SK-N-SH treated with all-trans-retinoic acid at 6 μM for 48 hours (cell line): ENCODE results near the gene MAGEC2.

Source experiments
- ATAC-seq: fragments of 200-7000 bp; cut with Tn5 transposase; 3 replicates; pipeline ENCODE4 v1.9.1; 2020; ENCODE audit warnings: mild to moderate bottlenecking, moderate library complexity
- ARNTL ChIP-seq: fragments of 450-650 bp; formaldehyde crosslinking; IDR thresholded peaks from 2 replicates; pipeline ENCODE4 v1.5.0; 2020; ENCODE audit warnings: low read depth, mild to moderate bottlenecking, moderate library complexity, borderline replicate concordance
- BACH2 ChIP-seq: fragments of 250-450 bp; sonication (Bioruptor Pico); IDR thresholded peaks from 2 replicates; pipeline ENCODE4 v1.9.0; 2021; ENCODE audit warnings: mild to moderate bottlenecking, borderline replicate concordance
- CSDC2 ChIP-seq: fragments of 250-450 bp; sonication (Bioruptor Pico); IDR thresholded peaks from 2 replicates; pipeline ENCODE4 v1.5.0; 2020; ENCODE audit warnings: mild to moderate bottlenecking, moderate library complexity
- CSRNP3 ChIP-seq: fragments of 250-450 bp; sonication (Bioruptor Pico); IDR thresholded peaks from 2 replicates; pipeline ENCODE4 v1.5.1; 2021; ENCODE audit warnings: mild to moderate bottlenecking, moderate library complexity
- ESRRG ChIP-seq: fragments of 250-450 bp; sonication (Bioruptor Pico); IDR thresholded peaks from 2 replicates; pipeline ENCODE4 v1.6.1; 2021; ENCODE audit warnings: mild to moderate bottlenecking
- GLIS3 ChIP-seq: fragments of 250-450 bp; sonication (Bioruptor Pico); IDR thresholded peaks from 2 replicates; pipeline ENCODE4 v1.5.0; 2020; ENCODE audit warnings: mild to moderate bottlenecking, moderate library complexity
- ISL1 ChIP-seq: fragments of 250-450 bp; sonication (Bioruptor Pico); IDR thresholded peaks from 2 replicates; pipeline ENCODE4 v2.1.2; 2022; ENCODE audit warnings: mild to moderate bottlenecking, moderate library complexity
- OSR1 ChIP-seq: fragments of 250-450 bp; sonication (Bioruptor Pico); IDR thresholded peaks from 2 replicates; pipeline ENCODE4 v1.8.0; 2022; ENCODE audit warnings: moderate library complexity, mild to moderate bottlenecking, inconsistent platforms
- PATZ1 ChIP-seq: fragments of 250-450 bp; sonication (Bioruptor Pico); IDR thresholded peaks from 2 replicates; pipeline ENCODE4 v1.8.0; 2020; ENCODE audit warnings: mild to moderate bottlenecking, moderate library complexity, borderline replicate concordance
- POU6F1 ChIP-seq: fragments of 250-450 bp; sonication (Bioruptor Pico); IDR thresholded peaks from 2 replicates; pipeline ENCODE4 v1.8.0; 2021; ENCODE audit warnings: low read depth, mild to moderate bottlenecking, moderate library complexity, borderline replicate concordance
- PPARA ChIP-seq: fragments of 250-450 bp; sonication (Bioruptor Pico); IDR thresholded peaks from 2 replicates; pipeline ENCODE4 v1.5.0; 2020; ENCODE audit warnings: mild to moderate bottlenecking, borderline replicate concordance
- RARB ChIP-seq: fragments of 250-450 bp; sonication (Bioruptor Pico); IDR thresholded peaks from 2 replicates; pipeline ENCODE4 v1.8.0; 2021; ENCODE audit warnings: mild to moderate bottlenecking, moderate library complexity
- SNAI2 ChIP-seq: fragments of 250-450 bp; sonication (Bioruptor Pico); IDR thresholded peaks from 2 replicates; pipeline ENCODE4 v1.5.0; 2020; ENCODE audit warnings: mild to moderate bottlenecking, moderate library complexity
- TCF4 ChIP-seq: fragments of 250-450 bp; sonication (Bioruptor Pico); IDR thresholded peaks from 2 replicates; pipeline ENCODE4 v1.8.0; 2021; ENCODE audit warnings: mild to moderate bottlenecking, moderate library complexity, borderline replicate concordance
- TOX ChIP-seq: fragments of 250-450 bp; sonication (Bioruptor Pico); IDR thresholded peaks from 2 replicates; pipeline ENCODE4 v1.8.0; 2021; ENCODE audit warnings: mild to moderate bottlenecking, moderate library complexity, borderline replicate concordance
- ZC3H10 ChIP-seq: fragments of 250-450 bp; sonication (Bioruptor Pico); IDR thresholded peaks from 2 replicates; pipeline ENCODE4 v1.5.1; 2021; ENCODE audit warnings: mild to moderate bottlenecking, moderate library complexity
- ZFP3 ChIP-seq: fragments of 250-450 bp; sonication (Bioruptor Pico); IDR thresholded peaks from 2 replicates; pipeline ENCODE4 v1.5.0; 2020; ENCODE audit warnings: mild to moderate bottlenecking, moderate library complexity
- ZFP30 ChIP-seq: fragments of 450-650 bp; formaldehyde crosslinking; IDR thresholded peaks from 2 replicates; pipeline ENCODE4 v1.5.0; 2022; ENCODE audit warnings: mild to moderate bottlenecking, moderate library complexity
- ZNF565 ChIP-seq: fragments of 450-650 bp; formaldehyde crosslinking; conservative IDR thresholded peaks from 2 replicates; pipeline ENCODE4 v1.5.0; 2020; ENCODE audit warnings: low read depth, mild to moderate bottlenecking, moderate library complexity
- ZNF70 ChIP-seq: fragments of 450-650 bp; formaldehyde crosslinking; IDR thresholded peaks from 2 replicates; pipeline ENCODE4 v1.5.0; 2020; ENCODE audit warnings: mild to moderate bottlenecking, moderate library complexity
- ZNF8 ChIP-seq: fragments of 450-650 bp; formaldehyde crosslinking; IDR thresholded peaks from 2 replicates; pipeline ENCODE4 v1.5.0; 2020; ENCODE audit warnings: mild to moderate bottlenecking, moderate library complexity
- TF ChIP-seq, protein P1 (sequence below): fragments of 250-450 bp; sonication (Bioruptor Pico); IDR thresholded peaks from 2 replicates; pipeline ENCODE4 v1.5.1; 2020; ENCODE audit warnings: low read depth, mild to moderate bottlenecking, moderate library complexity
- TF ChIP-seq, protein P2 (sequence below): fragments of 250-450 bp; sonication (Bioruptor Pico); IDR thresholded peaks from 2 replicates; pipeline ENCODE4 v1.5.0; 2020; ENCODE audit warnings: mild to moderate bottlenecking, moderate library complexity

Gene MAGEC2

DNA sequence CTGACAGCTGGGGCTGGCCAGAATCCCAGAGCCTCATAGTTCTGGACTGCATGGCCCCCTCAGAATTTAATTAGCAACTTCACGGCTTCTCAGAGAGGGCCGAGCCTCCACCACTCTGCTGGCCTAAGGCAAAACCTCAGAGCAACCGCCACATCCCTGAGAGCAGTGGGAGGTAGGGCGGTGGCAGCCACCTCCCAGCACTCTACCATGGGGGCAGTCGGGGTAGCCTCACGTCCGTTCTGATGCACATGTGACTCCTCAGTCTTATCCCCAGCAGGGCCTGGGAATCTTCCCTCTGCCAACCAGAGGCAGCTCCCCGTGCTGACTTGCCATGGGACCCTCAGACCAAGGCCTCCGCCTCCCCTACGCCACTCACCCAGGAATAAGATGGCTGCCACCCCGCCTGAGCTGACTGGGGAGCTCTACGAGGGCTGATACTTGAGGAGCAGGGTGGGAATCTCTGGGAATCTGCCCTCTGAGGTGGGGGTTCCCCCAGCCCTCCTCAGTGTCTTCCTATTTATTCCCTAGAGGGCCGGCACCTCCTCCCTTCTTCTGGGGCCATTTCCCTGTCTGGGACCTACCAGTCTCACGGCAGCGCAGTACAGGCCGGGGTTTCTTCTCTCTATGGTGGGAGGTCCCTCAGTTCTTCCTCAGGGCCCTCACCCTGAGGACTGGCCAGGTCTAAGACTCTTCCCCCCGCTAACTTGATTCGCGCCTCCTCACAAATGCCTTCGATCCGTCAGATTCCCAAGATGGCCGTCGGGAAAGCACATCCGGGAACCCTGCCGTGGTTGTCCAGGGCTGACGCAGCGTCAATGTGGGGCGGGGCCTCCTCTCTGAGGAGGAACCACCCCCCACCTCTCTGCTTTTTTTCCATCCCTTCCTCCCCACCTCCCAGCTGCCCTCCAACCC lies at the start of gene MAGEC2:
MAGEC2 (minus strand) TSS at position 769 of the 912 bp plus-strand sequence. CDS start 1,303 bp downstream, outside the sequence.
- no peak for TF ChIP-seq ISL1 (CRISPR knock-in tag)
- no peak for TF ChIP-seq TCF4
- no peak for TF ChIP-seq ZNF8 (CRISPR knock-in tag)
- TF ChIP-seq PPARA (CRISPR knock-in tag) = no peak
- no peak for TF ChIP-seq ZC3H10 (CRISPR knock-in tag)
- TF ChIP-seq ESRRG (CRISPR knock-in tag) = no peak
- TF ChIP-seq ZFP3 (CRISPR knock-in tag) = no peak
- TF ChIP-seq CSRNP3 (CRISPR knock-in tag) = no peak
- no peak for TF ChIP-seq CSDC2
- no peak for TF ChIP-seq TOX (CRISPR knock-in tag)
- no peak for TF ChIP-seq SNAI2 (CRISPR knock-in tag)
- TF ChIP-seq ARNTL = no peak
- no peak for TF ChIP-seq GLIS3 (CRISPR knock-in tag)
- TF ChIP-seq RARB = no peak
- TF ChIP-seq, protein P1, sequence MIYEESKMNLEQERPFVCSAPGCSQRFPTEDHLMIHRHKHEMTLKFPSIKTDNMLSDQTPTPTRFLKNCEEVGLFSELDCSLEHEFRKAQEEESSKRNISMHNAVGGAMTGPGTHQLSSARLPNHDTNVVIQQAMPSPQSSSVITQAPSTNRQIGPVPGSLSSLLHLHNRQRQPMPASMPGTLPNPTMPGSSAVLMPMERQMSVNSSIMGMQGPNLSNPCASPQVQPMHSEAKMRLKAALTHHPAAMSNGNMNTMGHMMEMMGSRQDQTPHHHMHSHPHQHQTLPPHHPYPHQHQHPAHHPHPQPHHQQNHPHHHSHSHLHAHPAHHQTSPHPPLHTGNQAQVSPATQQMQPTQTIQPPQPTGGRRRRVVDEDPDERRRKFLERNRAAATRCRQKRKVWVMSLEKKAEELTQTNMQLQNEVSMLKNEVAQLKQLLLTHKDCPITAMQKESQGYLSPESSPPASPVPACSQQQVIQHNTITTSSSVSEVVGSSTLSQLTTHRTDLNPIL (CRISPR knock-in tag) = no peak
- TF ChIP-seq, protein P2, sequence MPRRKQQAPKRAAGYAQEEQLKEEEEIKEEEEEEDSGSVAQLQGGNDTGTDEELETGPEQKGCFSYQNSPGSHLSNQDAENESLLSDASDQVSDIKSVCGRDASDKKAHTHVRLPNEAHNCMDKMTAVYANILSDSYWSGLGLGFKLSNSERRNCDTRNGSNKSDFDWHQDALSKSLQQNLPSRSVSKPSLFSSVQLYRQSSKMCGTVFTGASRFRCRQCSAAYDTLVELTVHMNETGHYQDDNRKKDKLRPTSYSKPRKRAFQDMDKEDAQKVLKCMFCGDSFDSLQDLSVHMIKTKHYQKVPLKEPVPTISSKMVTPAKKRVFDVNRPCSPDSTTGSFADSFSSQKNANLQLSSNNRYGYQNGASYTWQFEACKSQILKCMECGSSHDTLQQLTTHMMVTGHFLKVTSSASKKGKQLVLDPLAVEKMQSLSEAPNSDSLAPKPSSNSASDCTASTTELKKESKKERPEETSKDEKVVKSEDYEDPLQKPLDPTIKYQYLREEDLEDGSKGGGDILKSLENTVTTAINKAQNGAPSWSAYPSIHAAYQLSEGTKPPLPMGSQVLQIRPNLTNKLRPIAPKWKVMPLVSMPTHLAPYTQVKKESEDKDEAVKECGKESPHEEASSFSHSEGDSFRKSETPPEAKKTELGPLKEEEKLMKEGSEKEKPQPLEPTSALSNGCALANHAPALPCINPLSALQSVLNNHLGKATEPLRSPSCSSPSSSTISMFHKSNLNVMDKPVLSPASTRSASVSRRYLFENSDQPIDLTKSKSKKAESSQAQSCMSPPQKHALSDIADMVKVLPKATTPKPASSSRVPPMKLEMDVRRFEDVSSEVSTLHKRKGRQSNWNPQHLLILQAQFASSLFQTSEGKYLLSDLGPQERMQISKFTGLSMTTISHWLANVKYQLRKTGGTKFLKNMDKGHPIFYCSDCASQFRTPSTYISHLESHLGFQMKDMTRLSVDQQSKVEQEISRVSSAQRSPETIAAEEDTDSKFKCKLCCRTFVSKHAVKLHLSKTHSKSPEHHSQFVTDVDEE (CRISPR knock-in tag) = no peak
- TF ChIP-seq BACH2 = no peak
- no peak for TF ChIP-seq OSR1
- no peak for TF ChIP-seq PATZ1 (CRISPR knock-in tag)
- no peak for ATAC-seq

DNA sequence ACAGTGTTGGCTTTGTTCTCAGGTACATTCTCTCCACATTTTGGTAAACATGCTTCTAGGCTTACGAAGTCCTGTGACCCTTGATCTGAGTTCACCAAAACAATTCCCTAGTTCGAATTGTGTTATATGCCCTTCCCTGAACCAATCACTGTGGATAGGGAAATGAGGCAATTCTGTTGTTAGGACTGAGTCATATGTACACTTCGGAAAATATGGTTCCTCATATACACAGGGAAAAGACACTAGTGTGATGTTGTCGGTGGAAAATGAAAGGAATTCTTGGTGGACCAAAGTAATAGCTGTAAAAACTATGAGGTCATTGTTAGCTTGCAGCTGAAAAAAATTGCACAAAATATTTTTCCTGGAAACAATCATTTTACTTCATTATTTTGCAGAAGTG lies 46.6 kb upstream of the MAGEC2 start:
- no peak for ATAC-seq
- no peak for TF ChIP-seq ZNF70 (CRISPR knock-in tag)
- TF ChIP-seq SNAI2 (CRISPR knock-in tag) = no peak
- TF ChIP-seq ZFP30 (CRISPR knock-in tag) = no peak
- TF ChIP-seq, protein P1 (CRISPR knock-in tag) = no peak
- no peak for TF ChIP-seq POU6F1 (CRISPR knock-in tag)
- TF ChIP-seq ZNF565 = no peak
- TF ChIP-seq, protein P2 (CRISPR knock-in tag) = no peak
- no peak for TF ChIP-seq ZFP3 (CRISPR knock-in tag)
- TF ChIP-seq GLIS3 (CRISPR knock-in tag) = no peak
- no peak for TF ChIP-seq TOX (CRISPR knock-in tag)
- TF ChIP-seq PPARA (CRISPR knock-in tag) = no peak
- no peak for TF ChIP-seq CSDC2
- no peak for TF ChIP-seq RARB
- no peak for TF ChIP-seq TCF4
- TF ChIP-seq BACH2 = no peak
- TF ChIP-seq ARNTL = no peak
- no peak for TF ChIP-seq ZC3H10 (CRISPR knock-in tag)
